ENCODE results near the gene TASOR2. TPM values are rescaled to one million over a fixed set of nuclear protein-coding genes. Genes with fewer than 3 reads are reported as not detected.
A peak's percentile ranks its signal among the peaks of the same experiment; 100 is the strongest.

The TASOR2 gene
- total and polyA plus RNA-seq, 2 donors from 2014 or later, result 3.9 to 58.8 TPM

DNA sequence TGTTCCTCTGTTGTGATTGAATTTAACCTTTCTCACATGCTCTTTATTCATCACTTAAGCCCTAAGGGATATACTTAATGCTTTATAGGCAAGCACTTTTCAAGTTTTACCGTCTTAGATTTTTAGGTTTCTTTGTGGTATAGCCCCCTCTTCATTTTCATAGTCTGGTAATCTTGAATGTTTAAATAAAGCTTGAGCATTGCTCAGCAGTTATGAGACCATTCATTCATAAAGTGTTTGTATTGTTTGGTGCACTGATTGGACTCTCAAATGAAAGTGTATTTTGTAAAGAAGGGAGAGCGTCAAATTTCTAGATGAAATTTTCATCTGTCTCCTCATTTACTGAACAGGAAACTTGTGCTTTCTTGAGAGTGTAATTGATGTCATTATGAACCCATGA, 25.2 kb downstream of the TASOR2 start:
- H3K27me3 ChIP-seq (ENCODE audit: control insufficient read depth, insufficient read depth, low read length), result no peaks in the 10 kb centered on the region
- no peak overlapping the region for H3K9ac ChIP-seq (ENCODE audit: low read length in 3 of 3)
- TF ChIP-seq, protein P1, sequence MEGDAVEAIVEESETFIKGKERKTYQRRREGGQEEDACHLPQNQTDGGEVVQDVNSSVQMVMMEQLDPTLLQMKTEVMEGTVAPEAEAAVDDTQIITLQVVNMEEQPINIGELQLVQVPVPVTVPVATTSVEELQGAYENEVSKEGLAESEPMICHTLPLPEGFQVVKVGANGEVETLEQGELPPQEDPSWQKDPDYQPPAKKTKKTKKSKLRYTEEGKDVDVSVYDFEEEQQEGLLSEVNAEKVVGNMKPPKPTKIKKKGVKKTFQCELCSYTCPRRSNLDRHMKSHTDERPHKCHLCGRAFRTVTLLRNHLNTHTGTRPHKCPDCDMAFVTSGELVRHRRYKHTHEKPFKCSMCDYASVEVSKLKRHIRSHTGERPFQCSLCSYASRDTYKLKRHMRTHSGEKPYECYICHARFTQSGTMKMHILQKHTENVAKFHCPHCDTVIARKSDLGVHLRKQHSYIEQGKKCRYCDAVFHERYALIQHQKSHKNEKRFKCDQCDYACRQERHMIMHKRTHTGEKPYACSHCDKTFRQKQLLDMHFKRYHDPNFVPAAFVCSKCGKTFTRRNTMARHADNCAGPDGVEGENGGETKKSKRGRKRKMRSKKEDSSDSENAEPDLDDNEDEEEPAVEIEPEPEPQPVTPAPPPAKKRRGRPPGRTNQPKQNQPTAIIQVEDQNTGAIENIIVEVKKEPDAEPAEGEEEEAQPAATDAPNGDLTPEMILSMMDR (IDR thresholded peaks at IDR 0.05; ENCODE audit: borderline replicate concordance, extremely low read depth, insufficient read depth), result no peak
- no peak for FAIRE-seq
- H3K36me3 ChIP-seq (ENCODE audit: control insufficient read depth in 2 of 3, insufficient read depth in 3 of 3, low read length in 3 of 3), result no peaks in the 10 kb centered on the region
- intact Hi-C loops (cut with DNase I), result no loop called here
- H3K27ac ChIP-seq (ENCODE audit: low read depth in 2 of 2, low read length in 2 of 2), result no peak overlapping the region
- no peak for DNase-seq
- no peaks in the 10 kb centered on the region for H3K4me1 ChIP-seq (ENCODE audit: control insufficient read depth in 2 of 3, insufficient read depth in 2 of 3, low read depth in 1 of 3, low read length in 3 of 3)
- no peaks in the 10 kb centered on the region for H3K9me3 ChIP-seq (ENCODE audit: control insufficient read depth in 2 of 3, insufficient read depth in 1 of 3, low read length in 3 of 3)
- H3K4me3 ChIP-seq (ENCODE audit: low read length in 3 of 3), result no peak overlapping the region

DNA sequence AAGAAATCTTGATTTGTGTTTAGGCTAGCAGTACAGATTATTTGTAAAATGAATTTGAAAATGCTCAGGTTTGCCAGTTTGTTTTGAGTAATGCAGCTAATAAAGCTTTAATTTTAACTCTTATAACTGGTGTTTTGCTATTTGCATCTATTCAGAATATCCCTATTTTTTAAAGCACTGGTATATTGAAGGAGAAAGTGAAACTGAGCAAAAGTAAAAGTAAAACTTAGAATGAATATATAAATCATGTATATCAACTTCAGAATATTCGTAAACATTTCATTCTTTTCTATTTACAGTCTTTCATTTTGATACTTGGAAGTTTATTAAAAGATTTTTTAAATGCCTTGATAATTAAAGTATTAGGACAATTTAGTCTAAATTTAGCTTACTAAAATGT, 26.2 kb downstream of the TASOR2 start:
- TF ChIP-seq, protein P1 (IDR thresholded peaks at IDR 0.05; ENCODE audit: borderline replicate concordance, extremely low read depth, insufficient read depth), result no peak
- Histone ChIP-seq H3K4me3 (ENCODE audit: low read length in 3 of 3) (peak overlapping the region in 1 of 3 donors; percentile 53), H3K9me3 (ENCODE audit: control insufficient read depth in 2 of 3, insufficient read depth in 1 of 3, low read length in 3 of 3) (no peaks in the 10 kb centered on the region), H3K4me1 (ENCODE audit: control insufficient read depth in 2 of 3, insufficient read depth in 2 of 3, low read depth in 1 of 3, low read length in 3 of 3) (no peaks in the 10 kb centered on the region), H3K9ac (ENCODE audit: low read length in 3 of 3) (no peak overlapping the region), H3K27me3 (ENCODE audit: control insufficient read depth, insufficient read depth, low read length) (no peaks in the 10 kb centered on the region), H3K27ac (ENCODE audit: low read depth in 2 of 2, low read length in 2 of 2) (no peak overlapping the region), H3K36me3 (ENCODE audit: control insufficient read depth in 2 of 3, insufficient read depth in 3 of 3, low read length in 3 of 3) (no peaks in the 10 kb centered on the region)
- intact Hi-C loops (cut with DNase I), result no loop called here
- FAIRE-seq (peak; percentile 87), DNase-seq (no peak)

GRCh38 chr10:5711642-5712041, 27.0 kb downstream of the TASOR2 start:
- Histone ChIP-seq H3K9ac (ENCODE audit: low read length in 3 of 3) (no peak overlapping the region), H3K27ac (ENCODE audit: low read depth in 2 of 2, low read length in 2 of 2) (peak overlapping the region in 1 of 2 donors; percentile 14)
- intact Hi-C loops (cut with DNase I), result no loop called here

More at GRCh38 chr10:5711642-5712041, 27.0 kb downstream of the TASOR2 start:
- DNase-seq (no peak), FAIRE-seq (no peak)
- Histone ChIP-seq H3K36me3 (ENCODE audit: control insufficient read depth in 2 of 3, insufficient read depth in 3 of 3, low read length in 3 of 3) (no peaks in the 10 kb centered on the region), H3K4me3 (ENCODE audit: low read length in 3 of 3) (peak overlapping the region in 2 of 3 donors; percentile 44 to 53), H3K4me1 (ENCODE audit: control insufficient read depth in 2 of 3, insufficient read depth in 2 of 3, low read depth in 1 of 3, low read length in 3 of 3) (no peaks in the 10 kb centered on the region), H3K9me3 (ENCODE audit: control insufficient read depth in 2 of 3, insufficient read depth in 1 of 3, low read length in 3 of 3) (no peaks in the 10 kb centered on the region), H3K27me3 (ENCODE audit: control insufficient read depth, insufficient read depth, low read length) (no peaks in the 10 kb centered on the region)
- TF ChIP-seq, protein P1 (IDR thresholded peaks at IDR 0.05; ENCODE audit: borderline replicate concordance, extremely low read depth, insufficient read depth), result no peak

Measured in kidney (tissue), 14 donors.